Activated CD4-positive, CD25-positive, alpha-beta regulatory T cell treated with anti-CD3 and anti-CD28 coated beads, Interleukin-2, amount 50 U/mL, for 24 hours (primary cell): ENCODE data around the gene XPO1.
A peak's percentile ranks its signal among the peaks of the same experiment; 100 is the strongest.
"Not testable (repeated sequence)": the region's sequence is repeated elsewhere in the genome, so short reads cannot be mapped to it uniquely, and the experiment has no call there.

Experiments
- ATAC-seq, 2 donors: fragments of 150-1000 bp; cut with Tn5 transposase; one replicate each; pipeline ENCODE4 v1.10.0; 2021; ENCODE audit warnings: mild to moderate bottlenecking in 1 of 2, moderate library complexity in 1 of 2

The XPO1 gene

GRCh38 chr2:61463769-61464475 is 74.2 kb downstream of the XPO1 start:
- ATAC-seq = no peak

- ATAC-seq = no peak
Observed at GRCh38 chr2:61461404-61461803, 76.8 kb downstream of the XPO1 start.

- ATAC-seq = no peak
Observed at GRCh38 chr2:61460163-61460562, 78.0 kb downstream of the XPO1 start.

GRCh38 chr2:61456746-61457420 is 81.3 kb downstream of the XPO1 start:
- no peak for ATAC-seq

- ATAC-seq = no peak
Observed at GRCh38 chr2:61456070-61456745, 81.9 kb downstream of the XPO1 start.

GRCh38 chr2:61454972-61455371 is 83.2 kb downstream of the XPO1 start:
- not testable (repeated sequence) for ATAC-seq

GRCh38 chr2:61454383-61454782 is 83.8 kb downstream of the XPO1 start:
- no peak for ATAC-seq

GRCh38 chr2:61452392-61452791 is 85.8 kb downstream of the XPO1 start:
- ATAC-seq = no peak

- no peak for ATAC-seq
Observed at GRCh38 chr2:61451178-61451577, 87.0 kb downstream of the XPO1 start.

GRCh38 chr2:61450144-61450543 is 88.0 kb downstream of the XPO1 start:
- ATAC-seq = peak; percentile 56 to 70

GRCh38 chr2:61448229-61448628 is 89.9 kb downstream of the XPO1 start:
- ATAC-seq = no peak

GRCh38 chr2:61446971-61447370 is 91.2 kb downstream of the XPO1 start:
- not testable (repeated sequence) for ATAC-seq

GRCh38 chr2:61443342-61444041 is 94.7 kb downstream of the XPO1 start:
- peak; percentile 68 to 90 for ATAC-seq

- no peak for ATAC-seq
Observed at GRCh38 chr2:61439241-61440002, 98.7 kb downstream of the XPO1 start.

- ATAC-seq = no peak
Observed at GRCh38 chr2:61438670-61439069, 99.5 kb downstream of the XPO1 start.

GRCh38 chr2:61437170-61437569 is 101.0 kb downstream of the XPO1 start:
- ATAC-seq = no peak

- ATAC-seq = no peak
Observed at GRCh38 chr2:61436092-61436491, 102.1 kb downstream of the XPO1 start.

GRCh38 chr2:61435291-61435690 is 102.9 kb downstream of the XPO1 start:
- ATAC-seq = no peak

- ATAC-seq = no peak
Observed at GRCh38 chr2:61434314-61434713, 103.8 kb downstream of the XPO1 start.

GRCh38 chr2:61433606-61434005 is 104.5 kb downstream of the XPO1 start:
- ATAC-seq = no peak

GRCh38 chr2:61432990-61433389 is 105.2 kb downstream of the XPO1 start:
- no peak for ATAC-seq

- no peak for ATAC-seq
Observed at GRCh38 chr2:61431345-61431744, 106.8 kb downstream of the XPO1 start.
